Measurements from ENCODE around the gene LARP1. TPM values are rescaled to one million over a fixed set of nuclear protein-coding genes. Genes with fewer than 3 reads are reported as not detected.

Gene LARP1
- total RNA-seq, 1 donor from 2014 or later: 157 TPM

DNA sequence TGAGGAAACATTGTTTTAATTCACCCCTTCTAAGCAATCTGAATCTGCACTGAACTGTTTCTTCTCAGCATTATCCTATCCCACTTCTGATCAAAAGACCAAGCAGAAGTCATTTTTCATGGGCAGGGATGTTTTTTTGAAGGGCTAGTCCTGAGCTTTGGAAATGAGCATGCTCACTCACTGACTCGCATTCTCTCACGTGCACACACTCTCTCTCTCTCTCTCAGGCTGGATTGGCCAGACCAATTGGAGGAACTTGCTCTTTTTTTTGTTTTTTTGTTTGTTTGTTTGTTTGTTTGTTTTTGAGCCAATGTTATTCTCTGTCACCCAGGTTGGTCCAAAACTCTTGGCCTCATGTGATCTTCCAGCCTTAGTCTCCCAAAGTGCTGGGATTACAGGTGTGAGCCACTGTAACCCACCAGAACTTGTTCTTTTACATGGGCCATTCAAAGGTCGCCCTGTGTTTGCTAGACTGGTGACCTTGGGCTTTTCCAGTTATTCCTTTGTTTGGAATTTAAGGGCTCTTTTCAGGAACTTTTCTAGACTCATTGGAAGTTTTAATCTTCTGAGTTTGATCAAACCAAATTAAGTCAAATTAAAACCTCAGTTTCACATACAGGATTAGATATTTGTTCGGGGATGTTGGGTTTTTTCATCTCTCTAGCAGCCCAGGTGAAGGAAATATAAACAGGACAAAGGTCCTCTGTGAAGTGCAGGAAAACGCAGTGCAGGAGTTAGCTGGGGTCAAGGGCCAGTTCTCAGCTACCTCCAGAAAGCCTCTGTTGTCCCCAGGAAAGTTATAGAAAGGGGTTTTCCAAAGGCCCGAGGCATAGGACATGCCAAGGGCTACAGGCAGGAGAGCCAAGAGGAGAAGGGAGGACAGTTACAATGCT lies 82.1 kb downstream of the LARP1 start:
- intact Hi-C loops (cut with DNase I): no loop called here
- no peak for ATAC-seq
- DNase-seq (ENCODE audit: low spot score): no peak

DNA sequence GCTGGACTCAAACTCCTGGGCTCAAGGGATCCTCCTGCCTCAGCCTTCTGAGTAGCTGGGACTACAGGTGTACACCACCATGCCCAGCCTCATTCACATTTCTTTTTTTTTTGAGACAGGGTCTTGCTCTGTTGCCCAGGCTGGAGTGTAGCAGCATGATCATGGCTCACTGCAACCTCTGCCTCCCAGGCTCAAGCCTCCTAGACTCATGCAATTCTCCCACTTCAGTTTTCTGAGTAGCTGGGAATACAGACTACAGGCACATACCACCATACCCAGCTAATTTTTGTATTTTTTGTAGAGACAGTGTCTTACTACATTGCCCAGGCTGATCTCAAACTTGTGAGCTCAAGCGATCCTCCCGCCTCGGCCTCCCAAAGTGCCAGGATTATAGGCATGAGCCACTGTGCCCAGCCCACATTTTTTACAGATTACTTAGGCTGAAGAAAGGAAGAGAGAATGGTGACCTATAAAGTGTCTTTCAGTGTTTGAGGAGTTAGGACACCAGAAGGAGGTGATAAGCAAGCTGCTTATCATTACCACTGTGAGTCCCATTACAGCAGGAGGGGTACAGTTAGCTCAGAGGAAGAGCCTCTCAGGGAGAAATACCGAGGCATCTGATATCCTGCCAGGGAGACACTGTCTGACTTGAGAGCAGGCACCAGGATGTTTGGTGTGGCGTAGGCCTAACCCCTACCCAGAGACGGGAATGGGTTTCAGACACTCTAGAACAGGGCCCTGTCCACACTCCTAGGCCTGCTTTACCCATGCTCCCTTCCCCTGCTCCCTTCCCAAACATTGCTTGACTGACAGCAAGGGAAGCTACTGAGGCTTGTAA lies 85.5 kb downstream of the LARP1 start:
- no peak for ATAC-seq
- no peak for DNase-seq (ENCODE audit: low spot score)
- intact Hi-C loops (cut with DNase I): no loop called here

- intact Hi-C loops (cut with DNase I): no loop called here
- DNase-seq (ENCODE audit: low spot score) (no peak), ATAC-seq (no peak)
These were observed 86.1 kb downstream of the LARP1 start for GRCh38 chr5:154841273-154841661.

- DNase-seq (ENCODE audit: low spot score) (no peak), ATAC-seq (no peak)
- intact Hi-C loops (cut with DNase I): no loop called here
These were observed 87.7 kb downstream of the LARP1 start for GRCh38 chr5:154842689-154843530.

- ATAC-seq: no peak
- intact Hi-C loops (cut with DNase I): no loop called here
- DNase-seq (ENCODE audit: low spot score): no peak
These were observed 89.6 kb downstream of the LARP1 start for GRCh38 chr5:154844809-154845208.

GRCh38 chr5:154849264-154849785 lies 94.1 kb downstream of the LARP1 start:
- no peak for DNase-seq (ENCODE audit: low spot score)
- no peak for ATAC-seq
- intact Hi-C loops (cut with DNase I): no loop called here

GRCh38 chr5:154849791-154850201 lies 94.6 kb downstream of the LARP1 start:
- ATAC-seq: peak; percentile 77
- intact Hi-C loops (cut with DNase I): no loop called here
- no peak for DNase-seq (ENCODE audit: low spot score)

DNA sequence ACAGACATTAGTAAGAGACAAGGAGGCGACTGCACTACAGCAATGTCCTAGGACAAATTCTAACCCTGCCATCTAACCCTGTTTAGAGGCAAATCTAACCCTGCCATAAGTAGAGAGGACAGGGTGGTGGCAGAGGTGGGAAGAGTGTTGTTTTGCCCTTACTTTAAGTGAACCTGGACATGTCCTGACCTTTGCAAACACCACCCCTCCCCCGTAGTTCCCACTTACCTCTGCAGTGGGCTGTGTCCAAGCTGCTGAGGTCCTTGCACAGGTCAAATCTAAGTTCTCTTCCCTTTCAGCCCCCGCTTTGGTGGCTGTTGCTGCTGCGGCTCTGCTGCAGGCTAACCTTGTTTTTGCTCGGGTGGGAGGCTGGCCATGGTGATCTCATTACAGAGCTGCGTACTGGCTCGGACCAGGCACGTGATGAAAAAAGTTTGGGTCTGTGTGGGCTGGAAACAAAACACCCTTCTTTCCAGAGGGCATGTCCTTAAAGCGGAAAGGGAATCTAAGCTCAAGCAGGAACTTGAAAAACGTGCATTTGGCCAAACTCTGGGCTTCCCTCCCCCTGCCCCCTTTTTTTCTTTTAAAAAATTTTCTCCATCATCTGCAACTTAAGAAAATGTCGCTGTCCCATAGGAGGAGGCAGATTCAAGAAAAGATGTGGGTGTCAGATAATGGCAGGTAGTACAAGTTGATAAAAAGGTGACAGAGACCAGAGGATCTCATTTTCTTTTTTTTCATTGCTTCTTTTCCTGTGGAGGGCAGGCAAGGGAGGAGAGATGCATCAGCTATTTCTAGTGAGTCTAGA lies 95.3 kb downstream of the LARP1 start, which contains the start of gene FAXDC2:
Gene FAXDC2 (minus strand): TSS at position 349 of the 808 bp plus-strand sequence. CDS start 12,425 bp downstream, outside the sequence.
- intact Hi-C loops (cut with DNase I): no loop called here
- DNase-seq (ENCODE audit: low spot score) (peak; percentile 89), ATAC-seq (peak; percentile 99)

DNA sequence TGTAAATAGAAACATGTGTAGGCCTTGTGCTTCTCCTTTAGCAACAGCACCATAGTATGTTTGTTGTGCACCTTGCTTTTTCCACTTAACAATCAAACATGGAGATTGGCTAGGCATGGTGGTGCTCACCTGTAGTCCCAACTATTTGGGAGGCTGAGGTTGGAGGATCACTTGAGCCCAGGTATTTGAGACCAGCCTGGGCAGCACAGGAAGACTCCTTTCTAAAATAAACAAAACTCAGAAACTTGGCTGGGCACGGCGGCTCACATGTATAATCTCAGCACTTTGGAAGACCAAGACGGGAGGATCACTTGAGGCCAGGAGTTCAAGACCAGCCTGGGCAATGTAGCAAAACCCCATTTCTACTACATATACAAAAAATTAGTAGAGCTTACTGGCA lies 96.2 kb downstream of the LARP1 start:
- intact Hi-C loops (cut with DNase I): no loop called here
- ATAC-seq (no peak), DNase-seq (ENCODE audit: low spot score) (no peak)

DNA sequence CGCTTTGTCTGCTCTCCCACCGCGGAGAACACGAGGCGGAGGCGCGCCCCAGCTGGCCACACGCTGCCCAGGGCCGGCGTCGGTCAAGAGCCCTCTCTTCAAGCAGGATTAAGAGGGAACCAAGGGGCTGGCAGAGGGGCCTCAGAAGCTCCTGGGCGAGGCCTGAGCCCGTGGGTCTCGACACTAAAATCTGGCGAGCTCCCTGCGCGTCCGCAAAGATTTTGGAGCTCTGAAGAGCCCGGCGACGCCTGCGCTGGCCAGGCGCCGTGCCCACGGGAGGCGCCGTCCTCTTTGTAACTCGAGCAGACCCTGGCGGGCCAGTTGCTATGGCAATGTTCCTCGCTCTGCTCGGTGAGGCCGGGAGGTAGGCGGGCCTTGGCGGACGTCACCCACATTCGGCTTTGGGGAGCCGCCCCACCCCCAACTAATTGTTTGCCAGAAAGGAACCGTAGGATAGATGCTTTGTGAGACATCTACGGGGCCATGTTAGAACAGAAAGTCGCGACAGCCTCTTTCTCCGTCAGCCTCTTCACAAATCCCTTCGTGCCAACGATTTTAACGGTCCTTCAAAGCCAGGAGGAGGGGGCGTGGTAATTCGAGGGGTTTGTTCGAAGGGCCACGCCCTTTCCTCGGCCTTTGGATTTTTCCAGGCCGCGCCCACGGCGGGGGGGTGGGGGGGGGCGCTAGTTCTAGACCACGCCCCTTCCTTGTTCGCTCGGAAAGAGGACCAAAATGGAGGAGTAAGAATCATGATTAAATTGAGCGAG lies 102.5 kb downstream of the LARP1 start:
- DNase-seq (ENCODE audit: low spot score) (peak; percentile 98), ATAC-seq (peak; percentile 95)
- intact Hi-C loops (cut with DNase I): no loop called here

DNA sequence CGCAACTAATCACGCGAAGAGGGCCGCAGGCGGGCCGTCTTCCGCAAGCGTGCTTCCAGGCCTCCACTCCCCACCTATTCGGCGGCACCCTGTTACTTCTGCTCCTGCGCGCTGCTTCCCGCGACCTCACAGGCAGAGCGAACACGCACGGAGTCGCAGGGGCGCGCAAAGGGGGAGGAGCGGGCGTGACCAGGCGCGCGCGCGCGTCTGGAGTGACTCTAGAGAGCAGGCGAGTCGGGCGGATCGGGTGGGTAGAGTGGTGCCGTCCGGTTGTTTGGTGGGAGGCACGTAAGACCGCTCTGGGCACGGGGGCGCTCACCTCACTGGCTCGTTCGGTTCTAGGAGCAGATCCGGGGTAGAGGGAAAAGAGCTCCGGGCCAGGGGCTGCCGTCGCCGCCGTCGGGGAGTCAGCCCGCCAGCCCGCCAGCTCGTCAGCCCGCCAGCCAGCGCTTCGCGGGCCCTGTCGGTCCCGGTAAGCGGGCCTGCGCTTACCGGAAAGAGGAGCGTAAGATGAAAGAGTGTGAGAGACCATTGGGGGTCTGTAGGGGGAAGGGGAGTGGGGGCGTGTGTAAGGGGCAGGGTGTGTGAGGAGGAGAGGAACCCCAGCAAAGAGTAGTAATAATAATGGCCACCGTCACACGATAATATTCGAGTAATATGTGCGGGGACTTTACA lies 103.3 kb downstream of the LARP1 start, which contains the start of gene CNOT8:
Gene CNOT8 (plus strand): TSS at position 331 of the 675 bp plus-strand sequence. CDS start 4,652 bp downstream, outside the sequence.
- peak; percentile 99 for DNase-seq (ENCODE audit: low spot score)
- peak; percentile 95 for ATAC-seq
- intact Hi-C loops (cut with DNase I): no loop called here

- ATAC-seq: no peak
- no peak for DNase-seq (ENCODE audit: low spot score)
- intact Hi-C loops (cut with DNase I): no loop called here
These were observed 104.0 kb downstream of the LARP1 start for GRCh38 chr5:154858972-154859871.

- intact Hi-C loops (cut with DNase I): no loop called here
- DNase-seq (ENCODE audit: low spot score): no peak
- no peak for ATAC-seq
These were observed 104.9 kb downstream of the LARP1 start for GRCh38 chr5:154860123-154860522.

DNA sequence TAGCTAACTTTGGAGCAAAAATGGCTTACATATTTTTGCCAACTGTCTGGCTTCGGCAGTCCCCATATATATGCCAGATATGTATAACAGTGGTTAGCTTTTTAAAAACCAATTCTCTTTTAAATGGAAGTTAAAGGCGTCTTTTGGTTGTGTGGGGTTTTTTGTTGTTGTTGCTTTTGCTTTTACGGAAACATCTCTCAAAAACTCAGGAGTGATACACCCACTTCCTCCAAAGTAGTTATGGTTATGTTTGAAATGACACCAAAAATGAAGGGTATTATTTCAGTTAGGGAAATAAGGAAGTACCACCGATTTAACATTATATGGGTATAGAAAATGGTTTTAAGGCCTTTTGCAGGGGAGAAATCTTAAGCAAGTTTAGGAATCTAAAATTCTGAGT lies 105.6 kb downstream of the LARP1 start:
- no peak for DNase-seq (ENCODE audit: low spot score)
- ATAC-seq: no peak
- intact Hi-C loops (cut with DNase I): no loop called here

- no peak for DNase-seq (ENCODE audit: low spot score)
- ATAC-seq: no peak
- intact Hi-C loops (cut with DNase I): no loop called here
These were observed 106.8 kb downstream of the LARP1 start for GRCh38 chr5:154861946-154862345.

DNA sequence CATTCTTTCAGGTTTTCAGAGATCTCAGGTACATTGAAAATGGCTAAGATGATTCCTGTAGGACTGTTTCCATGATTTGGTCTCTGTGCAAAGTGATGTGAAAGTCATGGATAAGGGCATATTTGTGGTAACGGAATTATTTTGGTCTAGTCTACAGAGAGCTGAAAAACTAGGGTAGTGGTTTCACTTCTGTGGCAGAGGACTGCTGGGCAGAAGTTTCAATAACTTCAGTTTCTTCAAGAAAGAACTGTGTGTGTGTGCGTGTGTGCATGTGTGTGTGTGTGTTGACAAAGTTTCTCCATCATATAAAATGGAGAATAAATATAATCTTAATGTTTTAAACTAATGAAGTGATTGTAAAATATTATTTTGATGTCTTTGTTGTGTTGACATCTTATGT lies 107.6 kb downstream of the LARP1 start:
- no peak for ATAC-seq
- DNase-seq (ENCODE audit: low spot score): no peak
- intact Hi-C loops (cut with DNase I): no loop called here
